Panc1 (cell line): Measurements from ENCODE around the gene ZNF783. TPM values are rescaled to one million over a fixed set of nuclear protein-coding genes. Genes with fewer than 3 reads are reported as not detected.

ENCODE experiments used
- ATAC-seq: fragments of 200-7000 bp; cut with Tn5 transposase; 2 replicates; pipeline ENCODE4 v1.9.1; 2020; ENCODE audit warnings: mild to moderate bottlenecking, moderate library complexity
- BruUV-seq: library from RNA; stranded (reverse); fragments of 400-500 nt; replicated peaks from 2 replicates; lab custom pipeline; 2021; lab: Mats Ljungman, UMichigan
- CTCF ChIA-PET: fragments of 300-600 bp; sonication (Branson Sonifier 250); formaldehyde crosslinking; loops from one replicate; lab custom pipeline; 2022; ENCODE audit warnings: antibody characterized with exemption; lab: Charles Lee
- POLR2A ChIA-PET: fragments of 300-600 bp; sonication (Branson Sonifier 250); formaldehyde crosslinking; loops from one replicate; lab custom pipeline; 2022; ENCODE audit warnings: antibody characterized with exemption; lab: Charles Lee
- DNase-seq: peaks from one replicate; pipeline ENCODE4 v3.0.0-alpha.2; 2010; ENCODE audit warnings: low read depth, low spot score
- H3K27ac ChIP-seq: 2 replicates; pipeline ENCODE4 v1.5.1; 2011; ENCODE audit warnings: mild to moderate bottlenecking, low read length, inconsistent platforms
- H3K27me3 ChIP-seq: fragments of 200-500 bp; sonication (Bioruptor generic); 2 replicates; pipeline ENCODE4 v1.6.0; 2014; ENCODE audit warnings: low read length, inconsistent platforms; ENCODE audit not compliant: control insufficient read depth, insufficient read depth
- H3K36me3 ChIP-seq: fragments of 200-500 bp; sonication (Bioruptor generic); 2 replicates; pipeline ENCODE4 v1.5.1; 2014; ENCODE audit warnings: inconsistent platforms, mild to moderate bottlenecking, low read length, moderate library complexity; ENCODE audit not compliant: control insufficient read depth, insufficient read depth
- H3K4me1 ChIP-seq: 2 replicates; pipeline ENCODE4 v1.5.1; 2011; ENCODE audit warnings: inconsistent platforms, mild to moderate bottlenecking, low read length, moderate library complexity; ENCODE audit not compliant: control insufficient read depth, insufficient read depth
- H3K4me3 ChIP-seq, 2 experiments: 2 replicates each; pipeline ENCODE4 v1.5.1; 2011 to 2012; ENCODE audit warnings: low read depth in 2 of 2, low read length in 2 of 2, mild to moderate bottlenecking in 2 of 2, inconsistent platforms in 1 of 2, moderate library complexity in 1 of 2
- H3K9me3 ChIP-seq: fragments of 200-500 bp; sonication (Bioruptor generic); 2 replicates; pipeline ENCODE4 v1.5.1; 2014; ENCODE audit warnings: low read depth, mild to moderate bottlenecking, inconsistent platforms, low read length, moderate library complexity; ENCODE audit not compliant: control insufficient read depth, insufficient read depth
- POLR2AphosphoS5 ChIP-seq: IDR thresholded peaks from 2 replicates; pipeline ENCODE4 v1.6.1; 2012; ENCODE audit warnings: mild to moderate bottlenecking, low read depth, low read length, moderate library complexity
- SIN3A ChIP-seq: IDR thresholded peaks from 2 replicates; pipeline ENCODE4 v1.6.1; 2012; ENCODE audit warnings: low read depth, mild to moderate bottlenecking, low read length, moderate library complexity, borderline replicate concordance; ENCODE audit not compliant: insufficient read depth
- TCF7L2 ChIP-seq: IDR thresholded peaks from 2 replicates; pipeline ENCODE4 v1.6.1; 2011; ENCODE audit warnings: mild to moderate bottlenecking, low read depth, low read length, inconsistent platforms
- in situ Hi-C: cut with HindIII; loops from 2 replicates; pipeline ENCODE4 v1.10.0; 2016; ENCODE audit warnings: low sequenced_read_pairs, low pct_unique_long_range_greater_than_20kb
- intact Hi-C: fragments of 100-400 bp; cut with micrococcal nuclease; formaldehyde crosslinking; loops from one replicate; pipeline ENCODE4 v1.10.0; 2022; ENCODE audit not compliant: unreplicated experiment
- total RNA-seq: library from RNA; stranded (reverse); gene quantifications from one replicate; pipeline ENCODE4 v1.2.1, GENCODE V29; 2021; ENCODE audit not compliant: unreplicated experiment
- TF ChIP-seq, protein P1 (sequence below), 2 experiments: IDR thresholded peaks; 2 replicates each; pipeline ENCODE4 v1.6.1; 2011 to 2012; ENCODE audit warnings: low read depth in 2 of 2, control low read depth in 1 of 2, low read length in 1 of 2, mild to moderate bottlenecking in 1 of 2, moderate library complexity in 1 of 2; ENCODE audit not compliant: insufficient read depth in 1 of 2
- TF ChIP-seq, protein P2 (sequence below): fragments of 450-650 bp; IDR thresholded peaks from 2 replicates; pipeline ENCODE4 v1.5.1; 2017; ENCODE audit warnings: mild to moderate bottlenecking

The ZNF783 gene
- total RNA-seq, 1 experiment from 2014 or later: 16.6 TPM

DNA sequence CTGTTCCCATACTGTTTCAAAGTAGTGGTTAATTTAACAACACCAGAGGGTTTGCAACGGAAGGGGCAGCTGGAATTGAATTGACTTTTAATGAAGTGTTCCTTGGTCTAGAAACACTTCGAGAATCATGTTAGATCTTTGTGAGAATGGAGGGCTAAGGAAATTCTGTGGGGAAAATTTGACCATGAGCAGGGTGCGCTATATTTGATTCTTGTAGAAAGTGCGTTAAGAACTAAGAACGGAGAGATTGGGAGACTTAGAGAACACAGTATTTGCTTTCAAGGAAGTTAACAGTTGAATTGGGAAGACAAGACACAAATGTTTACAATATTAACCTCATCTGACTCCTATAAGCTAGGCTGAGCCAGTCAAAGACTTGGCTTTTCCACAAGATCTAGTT lies 21.4 kb upstream of the ZNF783 start:
- in situ Hi-C loops (no loop called here), intact Hi-C loops (no loop called here)
- Histone ChIP-seq H3K27ac (no peak overlapping the region), H3K4me1 (no peaks in the 10 kb centered on the region), H3K9me3 (peaks cover 8% of the 10 kb centered on the region), H3K27me3 (no peaks in the 10 kb centered on the region; the same call in 1 of the 2 replicates), H3K4me3 (peak overlapping the region; percentile 92 to 97), H3K36me3 (no peaks in the 10 kb centered on the region; the same call in 1 of the 2 replicates)
- DNase-seq: no peak
- ChIA-PET CTCF (no interaction called here), POLR2A (no interaction called here)
- BruUV-seq: TSS peak; percentile 81
- TF ChIP-seq, protein P1, sequence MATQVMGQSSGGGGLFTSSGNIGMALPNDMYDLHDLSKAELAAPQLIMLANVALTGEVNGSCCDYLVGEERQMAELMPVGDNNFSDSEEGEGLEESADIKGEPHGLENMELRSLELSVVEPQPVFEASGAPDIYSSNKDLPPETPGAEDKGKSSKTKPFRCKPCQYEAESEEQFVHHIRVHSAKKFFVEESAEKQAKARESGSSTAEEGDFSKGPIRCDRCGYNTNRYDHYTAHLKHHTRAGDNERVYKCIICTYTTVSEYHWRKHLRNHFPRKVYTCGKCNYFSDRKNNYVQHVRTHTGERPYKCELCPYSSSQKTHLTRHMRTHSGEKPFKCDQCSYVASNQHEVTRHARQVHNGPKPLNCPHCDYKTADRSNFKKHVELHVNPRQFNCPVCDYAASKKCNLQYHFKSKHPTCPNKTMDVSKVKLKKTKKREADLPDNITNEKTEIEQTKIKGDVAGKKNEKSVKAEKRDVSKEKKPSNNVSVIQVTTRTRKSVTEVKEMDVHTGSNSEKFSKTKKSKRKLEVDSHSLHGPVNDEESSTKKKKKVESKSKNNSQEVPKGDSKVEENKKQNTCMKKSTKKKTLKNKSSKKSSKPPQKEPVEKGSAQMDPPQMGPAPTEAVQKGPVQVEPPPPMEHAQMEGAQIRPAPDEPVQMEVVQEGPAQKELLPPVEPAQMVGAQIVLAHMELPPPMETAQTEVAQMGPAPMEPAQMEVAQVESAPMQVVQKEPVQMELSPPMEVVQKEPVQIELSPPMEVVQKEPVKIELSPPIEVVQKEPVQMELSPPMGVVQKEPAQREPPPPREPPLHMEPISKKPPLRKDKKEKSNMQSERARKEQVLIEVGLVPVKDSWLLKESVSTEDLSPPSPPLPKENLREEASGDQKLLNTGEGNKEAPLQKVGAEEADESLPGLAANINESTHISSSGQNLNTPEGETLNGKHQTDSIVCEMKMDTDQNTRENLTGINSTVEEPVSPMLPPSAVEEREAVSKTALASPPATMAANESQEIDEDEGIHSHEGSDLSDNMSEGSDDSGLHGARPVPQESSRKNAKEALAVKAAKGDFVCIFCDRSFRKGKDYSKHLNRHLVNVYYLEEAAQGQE (IDR thresholded peaks at IDR 0.05; ENCODE audit: insufficient read depth in 1 of 2, low read depth in 2 of 2, low read length in 1 of 2): no peak
- TF ChIP-seq POLR2AphosphoS5: no peak
- ATAC-seq: no peak

GRCh38 chr7:149241696-149242095 lies 20.3 kb upstream of the ZNF783 start:
- no peaks in the 10 kb centered on the region; the same call in 1 of the 2 replicates for H3K27me3 ChIP-seq
- no TSS peak for BruUV-seq
- DNase-seq: no peak
- CTCF ChIA-PET: no interaction called here
- H3K9me3 ChIP-seq: peaks cover 8% of the 10 kb centered on the region
- intact Hi-C loops: no loop called here
- TF ChIP-seq, protein P1 (IDR thresholded peaks at IDR 0.05; ENCODE audit: insufficient read depth in 1 of 2, low read depth in 2 of 2, low read length in 1 of 2): no peak
- no peak for TF ChIP-seq SIN3A
- TF ChIP-seq TCF7L2: no peak
- TF ChIP-seq, protein P2, sequence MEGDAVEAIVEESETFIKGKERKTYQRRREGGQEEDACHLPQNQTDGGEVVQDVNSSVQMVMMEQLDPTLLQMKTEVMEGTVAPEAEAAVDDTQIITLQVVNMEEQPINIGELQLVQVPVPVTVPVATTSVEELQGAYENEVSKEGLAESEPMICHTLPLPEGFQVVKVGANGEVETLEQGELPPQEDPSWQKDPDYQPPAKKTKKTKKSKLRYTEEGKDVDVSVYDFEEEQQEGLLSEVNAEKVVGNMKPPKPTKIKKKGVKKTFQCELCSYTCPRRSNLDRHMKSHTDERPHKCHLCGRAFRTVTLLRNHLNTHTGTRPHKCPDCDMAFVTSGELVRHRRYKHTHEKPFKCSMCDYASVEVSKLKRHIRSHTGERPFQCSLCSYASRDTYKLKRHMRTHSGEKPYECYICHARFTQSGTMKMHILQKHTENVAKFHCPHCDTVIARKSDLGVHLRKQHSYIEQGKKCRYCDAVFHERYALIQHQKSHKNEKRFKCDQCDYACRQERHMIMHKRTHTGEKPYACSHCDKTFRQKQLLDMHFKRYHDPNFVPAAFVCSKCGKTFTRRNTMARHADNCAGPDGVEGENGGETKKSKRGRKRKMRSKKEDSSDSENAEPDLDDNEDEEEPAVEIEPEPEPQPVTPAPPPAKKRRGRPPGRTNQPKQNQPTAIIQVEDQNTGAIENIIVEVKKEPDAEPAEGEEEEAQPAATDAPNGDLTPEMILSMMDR: no peak
- TF ChIP-seq POLR2AphosphoS5: no peak
- no peak for ATAC-seq
- no peak overlapping the region for H3K4me3 ChIP-seq
- in situ Hi-C loops: no loop called here
- H3K4me1 ChIP-seq: no peaks in the 10 kb centered on the region
- POLR2A ChIA-PET: no interaction called here
- H3K27ac ChIP-seq: no peak overlapping the region
- no peaks in the 10 kb centered on the region; the same call in 1 of the 2 replicates for H3K36me3 ChIP-seq
